Activated effector memory CD4-positive, alpha-beta T cell treated with Interleukin-2 at 50 U/mL for 16 hours (primary cell): ENCODE results near the gene RIGI.
"Not testable (repeated sequence)": the region's sequence is repeated elsewhere in the genome, so short reads cannot be mapped to it uniquely, and the experiment has no call there.

ENCODE experiments used
- DNase-seq: peaks from one replicate; pipeline ENCODE4 v3.0.0-alpha.2; 2020

The RIGI gene

DNA sequence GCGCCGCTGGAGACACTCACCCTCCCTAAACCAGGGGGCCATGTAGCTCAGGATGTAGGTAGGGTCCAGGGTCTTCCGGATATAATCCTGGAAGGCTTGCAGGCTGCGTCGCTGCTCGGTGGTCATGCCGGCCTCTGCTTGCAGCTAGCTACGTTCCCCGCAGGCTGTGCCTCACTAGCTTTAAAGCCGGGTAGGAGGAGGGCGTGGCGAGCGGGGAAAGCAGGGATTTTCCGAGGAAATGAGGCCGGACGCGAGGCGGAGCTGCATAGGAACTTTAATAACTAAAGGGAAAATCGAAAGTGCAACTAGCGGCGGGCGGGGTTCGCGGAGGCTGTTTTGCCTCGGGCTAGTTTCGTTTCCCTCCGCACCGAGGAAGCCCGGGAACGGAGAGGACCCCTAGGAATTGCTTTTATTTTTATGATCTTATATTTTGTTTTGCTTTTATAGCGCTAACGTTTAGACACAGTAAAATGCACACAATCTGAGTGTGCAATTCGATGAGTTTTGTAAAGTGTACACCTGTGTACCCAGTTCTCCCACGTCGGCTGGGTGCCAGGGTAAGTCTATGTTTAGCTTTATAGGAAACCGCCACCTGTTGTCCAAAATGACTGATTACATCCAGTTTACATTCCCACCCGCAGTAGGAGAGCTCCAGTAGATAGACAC, at the start of gene RIGI:
RIGI (minus strand) TSS at position 156 of the 666 bp plus-strand sequence; CDS start at position 126, 30 bp downstream.
- DNase-seq, result peak; percentile 68

DNA sequence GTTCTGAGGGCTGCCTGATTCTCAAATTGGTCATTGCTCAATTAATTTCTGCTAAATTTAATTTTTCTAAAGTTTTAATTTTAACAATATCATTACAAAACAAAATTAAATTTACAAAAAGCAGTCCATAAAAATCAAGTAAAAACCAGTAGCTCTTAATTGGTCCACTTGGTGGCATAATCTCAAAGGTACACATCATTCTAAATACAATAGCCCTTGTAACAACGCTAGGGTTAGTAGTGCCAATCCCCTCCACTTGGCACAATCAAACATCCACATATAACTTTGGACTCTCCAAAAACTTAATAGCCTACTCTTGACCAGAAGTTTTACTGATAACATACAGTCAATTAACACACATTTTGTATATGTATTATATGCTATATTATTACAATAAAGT, 48.9 kb upstream of the RIGI start:
- DNase-seq, result no peak

DNA sequence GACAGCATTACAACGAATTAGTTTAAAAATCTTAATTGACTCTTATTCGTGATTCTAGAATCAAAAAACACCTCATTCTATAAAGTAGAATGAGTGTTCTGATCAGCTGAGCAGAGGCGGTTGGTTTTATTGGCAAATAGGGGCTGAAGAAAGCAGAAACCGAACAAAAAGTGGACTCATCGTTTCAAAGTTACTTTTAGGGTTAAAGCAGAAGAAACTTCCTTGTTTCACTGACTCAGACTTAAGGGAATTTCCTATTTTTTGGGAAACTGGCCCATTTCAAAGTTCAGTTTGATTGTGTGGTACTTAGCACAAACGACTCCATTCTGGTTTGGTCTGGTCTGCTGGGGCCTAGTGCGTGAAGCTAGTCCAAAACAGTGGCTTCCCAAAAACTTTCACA, 47.8 kb upstream of the RIGI start:
- no peak for DNase-seq

DNA sequence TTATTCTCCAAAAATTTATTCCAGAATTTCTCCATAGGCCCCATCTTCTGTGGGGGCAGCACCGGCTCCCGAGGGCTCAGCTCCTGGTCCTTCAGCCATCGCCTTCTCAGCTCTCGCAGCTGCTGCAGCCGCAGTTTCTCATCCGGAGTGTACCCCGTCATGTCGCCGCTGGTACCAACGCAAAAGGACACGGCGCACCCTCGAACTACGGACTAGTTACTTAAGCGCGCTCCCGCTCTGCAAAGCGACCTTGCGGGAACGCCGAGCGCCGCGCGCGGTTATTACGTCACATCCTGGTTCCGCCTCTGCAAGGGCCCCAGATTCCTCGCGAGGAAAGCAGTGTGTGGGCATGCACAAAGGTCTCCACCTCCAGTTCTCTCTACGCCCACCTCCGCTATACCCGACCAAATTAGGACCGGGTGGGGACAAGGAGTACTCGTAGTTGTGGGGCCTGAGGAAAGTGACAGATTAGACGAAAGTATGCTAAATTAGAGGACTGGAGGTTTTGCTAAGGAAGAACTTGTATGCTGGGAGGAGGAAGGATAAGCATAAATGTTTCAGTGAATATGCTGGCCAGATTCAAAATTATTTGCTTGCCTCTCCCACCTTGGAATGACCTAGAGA, 47.0 kb upstream of the RIGI start, which contains the start of gene NDUFB6:
NDUFB6 (minus strand) TSS at position 260 of the 624 bp plus-strand sequence; CDS start at position 161, 99 bp downstream.
- DNase-seq, result peak; percentile 91

DNA sequence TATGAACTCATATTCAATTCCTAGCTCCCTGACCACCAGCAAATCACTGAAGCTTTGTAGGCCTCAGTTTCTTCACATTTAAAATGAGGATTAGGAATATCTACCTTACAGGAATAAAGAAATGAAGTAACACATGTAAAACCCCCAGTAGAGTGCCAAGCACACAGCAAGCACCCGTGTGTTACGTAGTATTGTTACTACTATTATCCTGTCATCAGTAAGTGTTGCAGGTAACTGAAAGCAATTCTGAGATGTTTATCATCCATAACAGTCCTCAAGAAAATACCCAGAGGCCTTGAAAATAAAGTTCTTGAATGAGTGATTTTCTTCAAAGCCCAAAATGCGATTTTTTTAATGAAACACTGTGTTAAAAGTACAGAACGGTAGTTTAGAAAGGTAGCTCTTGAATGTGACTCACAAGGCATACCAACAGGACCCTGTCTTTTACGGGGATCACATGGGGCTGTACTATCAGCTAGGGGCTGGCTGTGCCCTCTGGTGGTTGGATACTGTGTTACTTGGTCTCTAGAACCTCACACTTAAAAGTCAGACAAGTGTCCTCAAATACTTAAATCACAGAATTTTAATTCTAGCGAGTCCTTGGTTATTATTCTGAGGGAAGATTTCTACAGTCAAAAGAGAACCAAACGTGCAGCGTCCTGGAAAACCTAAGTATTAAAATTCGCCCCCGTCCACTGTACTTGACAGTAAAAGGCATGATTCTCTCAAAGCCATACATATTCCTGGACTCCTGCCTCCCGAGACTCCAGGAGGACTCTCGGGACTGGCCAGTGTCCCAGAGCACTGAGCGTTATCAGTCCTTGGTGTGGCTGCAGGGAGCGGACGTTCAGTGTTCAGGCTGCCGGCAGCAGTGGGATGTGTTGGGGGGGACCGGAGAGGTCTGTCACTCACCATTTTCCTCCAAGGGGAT, 46.2 kb upstream of the RIGI start:
- peak; percentile 55 for DNase-seq

DNA sequence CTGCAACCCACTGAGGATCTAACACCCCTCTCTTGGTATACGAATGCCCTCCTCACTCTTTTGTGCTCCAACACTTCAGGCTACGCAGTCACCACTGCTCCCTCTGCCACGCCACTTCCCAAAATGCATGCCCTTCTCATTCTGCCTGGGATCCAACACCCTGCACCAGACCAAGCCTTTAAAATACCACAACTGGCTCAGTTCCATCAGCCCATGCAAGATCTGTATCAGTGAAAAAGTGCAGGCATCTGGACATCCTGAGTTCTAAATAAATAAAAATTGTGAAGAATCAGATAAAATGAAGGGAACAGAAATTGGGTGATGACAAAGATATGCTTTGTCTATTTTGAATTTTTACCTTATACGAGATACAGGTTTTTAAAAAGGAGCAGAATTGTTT, 44.3 kb upstream of the RIGI start:
- DNase-seq, result no peak

DNA sequence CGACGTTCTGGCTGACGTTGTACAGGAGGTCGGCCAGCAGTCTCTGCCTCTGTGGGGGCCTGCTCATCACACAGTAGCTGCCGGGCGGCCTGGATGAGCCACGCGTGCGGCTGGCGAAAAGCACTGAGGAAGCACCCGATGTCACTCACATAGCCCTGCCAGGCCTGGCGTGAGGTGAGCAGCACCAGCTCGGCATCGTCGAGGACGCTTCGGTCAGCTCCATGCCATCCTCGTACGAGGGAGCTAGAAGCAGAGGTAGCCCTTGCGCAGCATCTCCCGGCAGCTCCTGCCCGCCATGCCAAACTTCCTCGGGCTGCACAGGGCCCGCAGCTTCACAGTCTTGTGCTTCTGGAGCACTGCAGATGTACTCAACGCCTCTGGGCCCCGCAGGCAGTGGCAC, 40.8 kb upstream of the RIGI start:
- no peak for DNase-seq

DNA sequence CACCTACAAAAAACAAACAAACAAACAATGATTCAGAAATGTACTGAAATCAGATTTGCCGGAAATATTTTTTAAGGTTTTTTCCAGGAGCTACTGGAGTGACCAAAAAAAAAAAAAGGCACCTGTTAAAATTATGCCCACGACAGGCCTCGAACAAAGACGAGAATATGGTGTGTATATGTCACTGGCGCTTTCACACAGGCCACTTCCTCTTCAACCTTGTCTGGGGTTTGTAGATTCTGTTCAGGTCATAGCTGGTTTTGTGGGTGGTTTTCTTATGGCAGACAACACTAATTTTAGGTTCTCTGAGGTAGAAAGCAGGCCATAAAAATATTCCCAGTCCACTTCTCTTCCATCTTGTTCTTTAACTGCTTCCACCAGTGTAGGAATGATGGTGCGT, 40.0 kb upstream of the RIGI start:
- DNase-seq, result no peak

DNA sequence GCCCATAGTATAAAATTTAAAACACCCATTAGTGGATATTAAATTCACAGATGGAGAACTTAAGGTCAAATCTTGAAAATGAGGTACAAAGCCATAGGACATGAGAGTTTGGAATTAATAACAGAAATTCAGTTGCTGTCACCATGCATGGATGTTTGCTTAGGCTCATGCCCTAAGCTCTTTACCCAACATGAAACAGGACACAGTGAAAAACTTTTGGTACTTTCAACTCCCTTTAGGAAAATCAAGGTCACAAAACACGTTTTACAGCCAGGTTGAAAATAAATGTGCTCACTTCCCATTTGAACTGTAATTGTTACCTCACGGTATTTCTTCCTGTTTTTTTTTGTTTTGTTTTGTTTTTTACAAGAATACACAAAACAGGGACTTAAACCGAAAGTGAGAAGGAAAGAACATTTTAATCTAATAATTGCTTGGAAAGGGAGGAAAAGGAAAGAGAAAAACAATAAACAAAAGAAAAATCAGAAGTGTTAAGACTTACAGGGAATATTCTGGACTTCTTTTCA, 32.5 kb upstream of the RIGI start:
- DNase-seq, result no peak

DNA sequence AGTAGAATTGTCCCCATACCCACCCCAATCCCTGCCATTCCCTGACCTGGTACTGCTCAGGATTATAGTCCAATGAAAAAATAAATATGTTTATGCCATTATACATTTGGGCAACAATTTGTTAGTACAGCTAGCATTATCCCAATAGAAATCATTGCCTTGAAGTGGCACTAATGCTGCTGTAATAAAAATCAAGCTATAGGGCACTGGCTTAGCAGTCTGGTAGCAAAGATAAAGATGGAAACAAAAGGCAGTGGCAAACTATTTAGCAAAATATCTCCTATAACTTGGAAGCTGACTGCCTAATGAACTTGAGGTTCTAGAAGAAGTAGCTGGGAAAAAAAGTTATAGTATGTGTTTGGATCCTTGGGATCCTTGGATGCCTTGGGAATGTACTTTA, 28.6 kb upstream of the RIGI start:
- no peak for DNase-seq

DNA sequence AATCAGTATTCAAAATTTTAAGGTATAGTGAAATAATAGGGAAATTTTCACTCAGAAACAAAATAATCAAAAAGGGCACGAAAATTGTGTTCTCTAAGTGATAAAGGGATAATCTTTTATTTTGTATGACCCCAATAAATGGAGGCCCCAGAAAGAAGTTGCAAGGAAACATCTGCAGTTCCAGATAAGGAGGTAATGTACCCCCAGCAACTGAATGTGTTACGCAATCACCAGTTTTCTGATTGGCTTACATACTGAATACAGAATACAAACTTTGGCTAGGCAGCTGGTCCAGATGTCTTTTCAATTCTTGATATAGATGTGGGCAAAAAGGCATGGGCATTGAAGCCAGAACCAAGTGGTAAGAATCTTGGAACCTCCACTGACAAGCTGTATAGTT, 28.1 kb upstream of the RIGI start:
- DNase-seq, result no peak

DNA sequence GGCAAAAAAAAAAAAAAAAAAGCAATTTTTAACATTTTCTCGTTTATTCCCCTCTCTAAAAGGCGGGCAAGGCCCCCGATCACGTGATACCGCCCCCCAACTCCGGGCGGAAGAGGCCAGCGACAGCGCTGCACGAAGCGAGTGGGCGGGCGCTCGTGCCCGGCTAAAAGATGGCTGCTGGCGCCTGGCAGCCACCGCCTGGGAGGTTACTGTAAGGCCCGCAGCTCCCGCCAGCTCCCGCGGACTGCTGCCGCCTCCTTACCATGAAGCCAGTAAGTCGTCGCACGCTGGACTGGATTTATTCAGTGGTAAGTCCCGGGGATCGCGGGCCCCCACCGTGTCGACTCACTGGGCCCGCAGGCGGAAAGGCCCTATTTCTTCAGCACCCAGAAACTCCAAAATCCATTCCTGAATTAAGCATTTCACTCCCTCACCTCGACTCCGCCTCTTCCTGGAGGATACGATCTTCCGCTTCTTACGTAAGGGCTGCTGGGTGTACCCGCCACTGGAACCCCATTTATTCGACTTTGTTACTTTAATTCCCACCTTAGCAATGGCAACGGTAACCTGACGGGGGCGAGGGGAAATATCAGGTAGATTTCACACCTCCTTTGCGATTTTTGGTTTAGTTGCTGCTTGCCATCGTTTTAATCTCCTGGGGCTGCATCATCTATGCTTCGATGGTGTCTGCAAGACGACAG, 26.3 kb upstream of the RIGI start, which contains the start of the genes SMIM27 and TOPORS:
SMIM27 (plus strand) TSS at position 156 of the 701 bp plus-strand sequence; CDS start at position 264, 108 bp downstream.
TOPORS (minus strand) TSS at position 415 of the 701 bp plus-strand sequence; CDS start at position 265, 150 bp downstream.
- peak; percentile 83 for DNase-seq

DNA sequence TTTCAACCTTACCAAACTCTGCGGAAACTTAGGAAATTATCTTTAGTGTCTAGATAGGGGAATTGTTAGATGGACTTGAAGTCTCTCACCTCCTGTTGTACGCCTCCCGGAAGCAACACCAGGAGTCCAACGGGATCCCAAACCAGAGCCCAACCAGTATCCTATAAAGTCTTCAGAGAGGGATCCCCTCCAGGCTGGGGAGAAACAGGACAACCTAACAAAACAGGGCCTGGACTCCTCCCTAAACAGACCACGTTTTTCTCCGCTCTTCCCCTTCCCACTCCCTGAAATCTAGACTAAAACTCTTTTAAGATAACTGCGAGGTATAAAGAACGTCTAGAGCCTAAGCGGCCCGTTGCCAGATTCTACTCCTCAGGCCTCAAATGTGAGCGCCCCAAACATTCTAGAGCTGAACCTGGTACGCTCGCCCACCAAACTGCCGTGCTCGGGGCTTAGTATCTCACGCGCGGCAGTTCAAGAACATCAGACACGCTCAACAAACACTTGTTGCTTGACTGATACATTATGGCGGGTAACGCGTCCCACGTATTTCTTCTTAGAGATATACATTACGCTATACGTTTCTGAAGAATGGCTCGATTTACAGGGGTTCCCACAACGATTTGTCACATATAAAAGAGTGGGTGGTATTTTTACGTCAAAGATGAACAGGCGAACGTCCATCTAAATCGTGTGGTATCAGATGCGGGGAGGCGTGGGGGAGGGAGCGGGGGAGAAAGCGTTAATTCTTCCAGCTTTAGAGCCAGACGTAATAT, 25.5 kb upstream of the RIGI start:
- peak; percentile 29 for DNase-seq

DNA sequence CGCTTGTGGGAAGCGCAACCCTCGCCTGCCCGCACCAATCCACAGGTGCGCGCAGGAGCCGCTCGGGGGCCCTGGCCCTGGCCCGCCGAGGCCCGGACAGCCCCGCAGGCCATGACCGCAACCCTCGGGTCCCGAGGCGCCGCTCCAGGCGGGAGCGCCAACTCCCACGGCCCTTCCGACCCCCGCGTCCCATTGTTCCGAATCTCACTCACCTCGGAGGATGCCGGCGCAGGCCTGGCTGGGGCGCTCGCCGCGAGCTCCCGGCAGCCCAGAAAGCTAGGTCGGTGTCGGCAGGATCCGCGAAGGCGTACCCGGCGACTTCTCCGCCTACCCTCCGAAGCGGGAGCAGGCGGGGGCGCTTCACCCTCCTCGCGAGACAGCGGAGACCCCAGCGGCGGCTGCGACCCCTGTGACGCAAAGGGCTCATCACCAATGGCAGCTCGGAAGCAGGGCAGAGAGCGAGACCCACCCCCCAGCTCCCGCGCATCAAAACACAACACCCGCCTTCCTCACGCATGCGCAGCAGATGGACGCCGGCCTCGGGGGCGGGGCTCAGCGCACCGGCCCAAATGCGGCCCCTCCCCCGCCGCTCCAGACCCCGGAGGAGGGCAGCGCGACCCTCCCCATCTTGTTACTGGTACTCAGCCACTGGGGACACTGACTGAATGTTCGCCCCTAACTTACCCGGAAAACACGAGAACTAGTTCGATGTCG, 24.7 kb upstream of the RIGI start:
- DNase-seq, result peak; percentile 91

DNA sequence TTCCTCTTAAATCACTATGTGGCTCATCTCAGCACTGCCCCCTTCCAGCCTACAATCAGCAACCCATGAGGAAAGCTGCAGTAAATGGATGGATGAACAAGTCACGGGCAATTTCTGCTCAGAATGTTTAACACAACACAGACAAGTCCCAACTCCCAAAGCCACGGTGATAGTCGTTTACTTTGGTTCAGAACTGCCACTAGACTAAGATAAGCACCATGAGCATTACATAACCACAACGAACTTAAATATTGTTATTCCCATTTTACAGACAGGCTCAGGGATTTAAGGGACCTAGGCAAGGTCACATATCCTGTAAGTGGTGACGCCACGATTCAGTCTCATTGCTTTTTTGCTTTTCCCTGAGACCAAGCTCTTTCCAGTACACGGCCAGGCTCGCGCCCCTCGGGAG, 24.2 kb upstream of the RIGI start:
- no peak for DNase-seq

DNA sequence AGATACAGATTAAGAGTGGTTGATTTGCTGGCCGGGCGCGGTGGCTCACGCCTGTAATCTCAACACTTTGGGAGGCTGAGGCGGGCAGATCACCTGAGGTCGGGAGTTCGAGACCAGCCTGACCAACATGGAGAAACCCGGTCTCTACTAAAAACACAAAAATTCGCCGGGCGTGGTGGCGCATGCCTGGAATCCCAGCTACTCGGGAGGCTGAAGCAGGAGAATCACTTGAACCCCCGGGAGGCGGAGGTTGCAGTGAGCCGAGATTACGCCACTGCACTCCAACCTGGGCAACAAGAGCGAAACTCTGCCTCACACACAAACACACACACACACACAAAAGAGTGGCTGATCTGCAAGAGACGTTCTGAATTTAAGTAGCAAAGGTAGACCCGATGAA, 22.2 kb upstream of the RIGI start:
- DNase-seq, result not testable (repeated sequence)

DNA sequence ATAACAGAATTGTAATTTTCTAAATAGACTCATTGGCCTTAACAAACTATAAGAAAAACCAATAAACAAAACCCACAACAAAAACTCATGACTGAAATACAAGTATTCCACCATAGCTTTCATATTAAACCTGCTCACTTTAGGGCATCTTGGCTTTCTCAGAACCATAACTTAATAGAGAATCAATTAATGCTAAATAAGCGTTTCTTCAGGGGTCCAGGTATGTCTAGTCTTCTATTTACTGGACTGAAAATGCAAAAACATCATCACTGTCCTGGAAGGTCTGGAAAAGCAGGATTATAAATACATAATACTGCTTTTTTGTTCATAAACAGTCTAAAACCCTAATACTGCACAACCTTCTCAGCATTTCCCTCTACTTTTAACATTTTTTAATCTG, 19.9 kb upstream of the RIGI start:
- no peak for DNase-seq

DNA sequence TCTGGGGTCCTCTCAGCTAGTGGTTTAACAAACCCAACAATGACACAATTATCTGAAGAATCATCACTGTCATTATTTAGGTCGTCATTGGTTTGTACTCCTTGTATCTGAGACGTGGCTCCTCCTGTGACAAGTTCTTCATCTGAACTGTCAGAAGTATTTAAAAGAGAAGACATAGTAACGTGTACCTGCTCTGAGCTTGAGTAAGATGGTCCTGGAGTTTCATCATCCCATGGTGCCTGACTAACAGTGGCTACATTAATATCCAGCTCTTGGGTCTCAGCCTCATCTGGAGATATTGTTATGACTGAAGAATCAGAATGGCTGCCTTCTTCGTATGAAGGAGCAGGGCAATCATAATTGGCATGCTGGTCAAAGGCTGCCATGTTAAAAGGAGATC, 17.1 kb upstream of the RIGI start:
- DNase-seq, result no peak

DNA sequence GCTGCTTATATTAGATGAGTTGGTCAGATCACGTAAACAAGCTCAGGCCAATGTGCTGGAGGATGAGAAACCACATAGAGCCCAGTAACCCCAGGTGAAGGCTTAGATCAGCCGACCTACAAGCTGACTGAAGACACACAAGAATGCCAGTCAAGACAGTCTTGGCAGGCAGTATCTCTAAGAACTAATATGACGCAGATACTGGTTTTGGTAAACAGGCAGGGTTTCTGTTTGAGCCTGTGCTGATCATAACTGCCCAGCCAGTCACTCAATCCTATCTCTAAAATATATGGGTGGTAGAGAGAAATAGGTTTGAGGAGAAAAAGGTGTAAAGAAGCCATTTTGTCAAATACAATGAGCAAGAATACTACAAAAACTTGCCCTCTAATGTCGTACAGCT, 7.8 kb upstream of the RIGI start:
- DNase-seq, result no peak

DNA sequence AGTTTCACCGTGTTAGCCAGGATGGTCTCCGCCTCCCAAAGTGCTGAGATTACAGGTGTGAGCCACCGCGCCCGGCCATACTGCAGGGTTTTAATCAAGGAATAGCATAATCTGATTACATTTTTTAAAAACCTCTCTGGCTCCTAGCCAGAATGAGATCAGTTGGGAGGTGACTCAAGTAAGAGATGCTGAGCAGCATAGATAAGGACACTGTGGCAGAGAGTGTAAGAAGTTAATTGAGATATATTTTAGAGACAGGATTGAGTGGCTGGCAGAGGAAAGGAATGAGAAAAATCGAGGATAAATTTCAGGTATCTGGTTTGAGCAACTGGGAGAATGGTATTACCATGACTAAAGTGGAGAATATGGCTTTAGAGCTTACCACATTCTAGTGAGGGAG, 7.3 kb upstream of the RIGI start:
- DNase-seq, result no peak

DNA sequence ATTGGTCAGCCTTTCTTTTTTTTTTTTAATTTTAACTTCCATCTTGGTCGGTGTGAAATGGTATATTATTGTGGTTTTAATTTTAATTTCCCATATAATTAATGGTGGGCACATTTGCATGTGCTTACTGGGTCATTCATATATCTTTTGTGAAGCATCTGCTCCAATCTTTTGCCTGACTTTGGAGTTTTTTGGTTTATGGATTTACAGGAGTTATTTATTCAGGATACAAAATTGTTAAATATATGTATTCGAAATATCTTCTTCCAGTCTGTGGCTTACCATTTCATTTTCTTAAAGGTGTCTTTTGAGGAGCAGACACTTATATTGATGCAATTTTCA, 682 bp upstream of the RIGI start:
- DNase-seq, result no peak
